Anterior cingulate cortex (tissue), 58 donors: ENCODE data around the gene CDKN1A.

ENCODE experiments used
- DNase-seq, 58 donors: peaks; one replicate each; lab custom pipeline; 2025; lab: John Stamatoyannopoulos, UW

CDKN1A gene

GRCh38 chr6:36731622-36732310 is 53.3 kb downstream of the CDKN1A start:
- no peak for DNase-seq

GRCh38 chr6:36733300-36733699 is 54.8 kb downstream of the CDKN1A start:
- no peak for DNase-seq

GRCh38 chr6:36734486-36735060 is 56.1 kb downstream of the CDKN1A start:
- no peak for DNase-seq

- peak in 15 of 58 donors; percentile 3 to 57 (median 16) for DNase-seq
Observed at GRCh38 chr6:36735110-36736071, 56.9 kb downstream of the CDKN1A start.
